Measurements from ENCODE around the gene FREM2.

GRCh38 chr13:38759390-38759789 is 72.5 kb downstream of the FREM2 start:
- TF ChIP-seq POLR2A (IDR thresholded peaks at IDR 0.05; ENCODE audit: low read depth, low read length) = no peak
- TF ChIP-seq, protein P1, sequence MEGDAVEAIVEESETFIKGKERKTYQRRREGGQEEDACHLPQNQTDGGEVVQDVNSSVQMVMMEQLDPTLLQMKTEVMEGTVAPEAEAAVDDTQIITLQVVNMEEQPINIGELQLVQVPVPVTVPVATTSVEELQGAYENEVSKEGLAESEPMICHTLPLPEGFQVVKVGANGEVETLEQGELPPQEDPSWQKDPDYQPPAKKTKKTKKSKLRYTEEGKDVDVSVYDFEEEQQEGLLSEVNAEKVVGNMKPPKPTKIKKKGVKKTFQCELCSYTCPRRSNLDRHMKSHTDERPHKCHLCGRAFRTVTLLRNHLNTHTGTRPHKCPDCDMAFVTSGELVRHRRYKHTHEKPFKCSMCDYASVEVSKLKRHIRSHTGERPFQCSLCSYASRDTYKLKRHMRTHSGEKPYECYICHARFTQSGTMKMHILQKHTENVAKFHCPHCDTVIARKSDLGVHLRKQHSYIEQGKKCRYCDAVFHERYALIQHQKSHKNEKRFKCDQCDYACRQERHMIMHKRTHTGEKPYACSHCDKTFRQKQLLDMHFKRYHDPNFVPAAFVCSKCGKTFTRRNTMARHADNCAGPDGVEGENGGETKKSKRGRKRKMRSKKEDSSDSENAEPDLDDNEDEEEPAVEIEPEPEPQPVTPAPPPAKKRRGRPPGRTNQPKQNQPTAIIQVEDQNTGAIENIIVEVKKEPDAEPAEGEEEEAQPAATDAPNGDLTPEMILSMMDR (conservative IDR thresholded peaks at IDR 0.05; ENCODE audit: low read depth, low read length) = no peak
- no peak for TF ChIP-seq RAD21 (IDR thresholded peaks at IDR 0.05; ENCODE audit: low read length)
- TF ChIP-seq BHLHE40 (IDR thresholded peaks at IDR 0.05; ENCODE audit: low read depth, low read length) = no peak
- TF ChIP-seq SMC3 (IDR thresholded peaks at IDR 0.05; ENCODE audit: low read depth, low read length) = no peak
- no peak for TF ChIP-seq RCOR1 (IDR thresholded peaks at IDR 0.05; ENCODE audit: insufficient replicate concordance, low read length)
- no peak for TF ChIP-seq MXI1 (IDR thresholded peaks at IDR 0.05; ENCODE audit: borderline replicate concordance, low read depth, low read length)
- TF ChIP-seq, protein P2, sequence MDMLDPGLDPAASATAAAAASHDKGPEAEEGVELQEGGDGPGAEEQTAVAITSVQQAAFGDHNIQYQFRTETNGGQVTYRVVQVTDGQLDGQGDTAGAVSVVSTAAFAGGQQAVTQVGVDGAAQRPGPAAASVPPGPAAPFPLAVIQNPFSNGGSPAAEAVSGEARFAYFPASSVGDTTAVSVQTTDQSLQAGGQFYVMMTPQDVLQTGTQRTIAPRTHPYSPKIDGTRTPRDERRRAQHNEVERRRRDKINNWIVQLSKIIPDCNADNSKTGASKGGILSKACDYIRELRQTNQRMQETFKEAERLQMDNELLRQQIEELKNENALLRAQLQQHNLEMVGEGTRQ (IDR thresholded peaks at IDR 0.05; ENCODE audit: low read depth, low read length) = no peak
- no peak for TF ChIP-seq ELK1 (IDR thresholded peaks at IDR 0.05; ENCODE audit: borderline replicate concordance, low read depth, low read length)
- TF ChIP-seq RFX5 (IDR thresholded peaks at IDR 0.05; ENCODE audit: low read depth, low read length) = no peak
- no peak for TF ChIP-seq CHD1 (IDR thresholded peaks at IDR 0.05; ENCODE audit: low read depth, low read length)
- no peak for TF ChIP-seq FOS (IDR thresholded peaks at IDR 0.05; ENCODE audit: low read depth, low read length)

All from IMR-90 (cell line).